ENCODE data around the gene TMCC2. TPM values are rescaled to one million over a fixed set of nuclear protein-coding genes. Genes with fewer than 3 reads are reported as not detected.

Gene TMCC2
- total and polyA plus RNA-seq, 2 experiments from 2014 or later = 2.6 to 9.9 TPM

- Histone ChIP-seq H4K20me1 (replicated peaks; ENCODE audit: insufficient read depth) (peaks cover 13% of the 10 kb centered on the region; the same call in 1 of the 2 replicates), H3K27ac (ENCODE audit: low read depth) (no peak overlapping the region), H3K4me3 (no peak overlapping the region; the same call in 1 of the 2 replicates), H3K9me2 (ENCODE audit: insufficient read depth) (peaks cover 4% of the 10 kb centered on the region; the same call in 1 of the 2 replicates), H3K4me1 (ENCODE audit: insufficient read depth) (peaks cover 37% of the 10 kb centered on the region), H3K27me3 (ENCODE audit: insufficient read depth) (peaks cover 7% of the 10 kb centered on the region), H3K36me3 (ENCODE audit: insufficient read depth) (no peaks in the 10 kb centered on the region), H3K79me2 (replicated peaks; ENCODE audit: insufficient read depth) (peaks cover 44% of the 10 kb centered on the region), H2AFZ (no peak overlapping the region), H3K4me2 (peak overlapping the region; percentile 30; the same call in 1 of the 2 replicates), H3F3A (replicated peaks; ENCODE audit: low read depth) (peaks cover 6% of the 10 kb centered on the region; the same call in 1 of the 2 replicates)
- Mint-ChIP-seq H3K27me3 (ENCODE audit: insufficient read depth, low read depth, poor library complexity) (peaks cover 31% of the 10 kb centered on the region), H3K27ac (no peak overlapping the region), H3K4me3 (peak overlapping the region; percentile 44; the same call in 1 of the 3 replicates), H3K4me1 (peaks cover 46% of the 10 kb centered on the region), H3K9me3 (no peaks in the 10 kb centered on the region), H3K36me3 (ENCODE audit: low read depth) (peaks cover 14% of the 10 kb centered on the region)
- TF ChIP-seq STAT1 (IDR thresholded peaks at IDR 0.05; ENCODE audit: unreplicated experiment) (no peak), ZNF462 (CRISPR knock-in tag; IDR thresholded peaks at IDR 0.05) (0 out of 2 replicates have a peak, but pooled peaks have one; percentile 30)
- DNase-seq (ENCODE audit: low spot score) (no peak), ATAC-seq (no peak)
Observed at GRCh38 chr1:205321959-205322283, 94.2 kb downstream of the TMCC2 start.

Other genes with a start within 250 kb of the TMCC2 start
- 2.2 TPM in 2 replicates for gene CNTN2, start 184.7 kb upstream of the TMCC2 start, total RNA-seq (2014; rRNA removed; shearing (Covaris generic))
- 0.75 and 1.3 TPM in 2 replicates for gene CNTN2, start 184.7 kb upstream of the TMCC2 start, polyA plus RNA-seq (2016; fragmentation: Nextera tagmentation; extraction: Ambion mirVana)
- 2.7 and 3.6 TPM in 2 replicates for gene TMEM81, start 143.5 kb upstream of the TMCC2 start, total RNA-seq (2014; rRNA removed; shearing (Covaris generic))
- 4.5 and 5.5 TPM in 2 replicates for gene TMEM81, start 143.5 kb upstream of the TMCC2 start, polyA plus RNA-seq (2016; fragmentation: Nextera tagmentation; extraction: Ambion mirVana)
- gene RBBP5, start 106.0 kb upstream of the TMCC2 start, total RNA-seq (2014; rRNA removed; shearing (Covaris generic)) = 19.5 and 26.5 TPM in 2 replicates
- 12.1 and 14.1 TPM in 2 replicates for gene RBBP5, start 106.0 kb upstream of the TMCC2 start, polyA plus RNA-seq (2016; fragmentation: Nextera tagmentation; extraction: Ambion mirVana)
- 8.2 and 10.7 TPM in 2 replicates for gene DSTYK, start 16.2 kb upstream of the TMCC2 start, total RNA-seq (2014; rRNA removed; shearing (Covaris generic))
- 5.5 and 6.1 TPM in 2 replicates for gene DSTYK, start 16.2 kb upstream of the TMCC2 start, polyA plus RNA-seq (2016; fragmentation: Nextera tagmentation; extraction: Ambion mirVana)
- 10.4 and 15.3 TPM in 2 replicates for gene NUAK2, start 93.8 kb downstream of the TMCC2 start, total RNA-seq (2014; rRNA removed; shearing (Covaris generic))
- gene NUAK2, start 93.8 kb downstream of the TMCC2 start, polyA plus RNA-seq (2016; fragmentation: Nextera tagmentation; extraction: Ambion mirVana) = 7.7 and 7.8 TPM in 2 replicates
- 2.4 and 2.8 TPM in 2 replicates for gene KLHDC8A, start 129.0 kb downstream of the TMCC2 start, total RNA-seq (2014; rRNA removed; shearing (Covaris generic))
- gene KLHDC8A, start 129.0 kb downstream of the TMCC2 start, polyA plus RNA-seq (2016; fragmentation: Nextera tagmentation; extraction: Ambion mirVana) = 1.3 and 1.7 TPM in 2 replicates
- 10.7 and 14.7 TPM in 2 replicates for gene LEMD1, start 194.1 kb downstream of the TMCC2 start, total RNA-seq (2014; rRNA removed; shearing (Covaris generic))
- 3.7 and 4.7 TPM in 2 replicates for gene LEMD1, start 194.1 kb downstream of the TMCC2 start, polyA plus RNA-seq (2016; fragmentation: Nextera tagmentation; extraction: Ambion mirVana)
- 5.6 and 6.2 TPM in 2 replicates for gene BLACAT1, start 228.1 kb downstream of the TMCC2 start, total RNA-seq (2014; rRNA removed; shearing (Covaris generic))
- gene BLACAT1, start 228.1 kb downstream of the TMCC2 start, polyA plus RNA-seq (2016; fragmentation: Nextera tagmentation; extraction: Ambion mirVana) = 1.5 and 1.6 TPM in 2 replicates

All from GM23338 (cell line).